GM12878 (cell line): Measurements from ENCODE around the gene S100A2. TPM values are rescaled to one million over a fixed set of nuclear protein-coding genes. Genes with fewer than 3 reads are reported as not detected.
A peak's percentile ranks its signal among the peaks of the same experiment; 100 is the strongest.

ENCODE experiments used
- ATAC-seq: fragments of 200-7000 bp; cut with Tn5 transposase; 3 replicates; pipeline ENCODE4 v1.9.1; 2020; ENCODE audit warnings: mild to moderate bottlenecking, moderate library complexity
- BruUV-seq: library from RNA; stranded (reverse); fragments of 400-500 nt; replicated peaks from 2 replicates; lab custom pipeline; 2021; lab: Mats Ljungman, UMichigan
- CTCF ChIA-PET: fragments of 300-600 bp; sonication (Branson Sonifier 250); formaldehyde crosslinking; extraction: SDS; loops from one replicate; lab custom pipeline; 2021; ENCODE audit warnings: inconsistent platforms; lab: Yijun Ruan, JAX
- POLR2A ChIA-PET: fragments of 350-600 bp; formaldehyde crosslinking; extraction: SDS; loops from one replicate; lab custom pipeline; 2021; ENCODE audit warnings: inconsistent platforms; lab: Charles Lee
- RAD21 ChIA-PET: fragments of 300-600 bp; sonication (Branson Sonifier 250); formaldehyde crosslinking; loops from one replicate; lab custom pipeline; 2023; ENCODE audit warnings: antibody characterized with exemption; ENCODE audit not compliant: unreplicated experiment; lab: Charles Lee
- SMC1A ChIA-PET: fragments of 300-600 bp; sonication (Branson Sonifier 250); formaldehyde crosslinking; loops from one replicate; lab custom pipeline; 2023; ENCODE audit not compliant: unreplicated experiment, uncharacterized antibody; lab: Charles Lee
- DNase-seq: peaks from one replicate; pipeline ENCODE4 v3.0.0-alpha.2; 2011; ENCODE audit warnings: low read depth, low spot score
- FAIRE-seq: peaks from 3 replicates; lab custom pipeline; 2011; peaks lifted over from hg19 to GRCh38; lab: Jason Lieb, UNC
- H2AFZ ChIP-seq: 2 replicates; pipeline ENCODE4 v1.6.0; 2011; ENCODE audit warnings: low read depth, low read length, control low read depth; ENCODE audit not compliant: control insufficient read depth
- H3K27ac ChIP-seq: 2 replicates; pipeline ENCODE4 v1.5.1; 2011; ENCODE audit warnings: control low read depth; ENCODE audit not compliant: control insufficient read depth, insufficient read depth
- H3K27me3 ChIP-seq, 2 experiments: replicated peaks in 1 of 2; 2 replicates each; pipeline versions ENCODE4 v1.6.0 to v1.6.1; 2011; ENCODE audit warnings: low read length in 1 of 2; ENCODE audit not compliant: control insufficient read depth in 2 of 2, insufficient read depth in 2 of 2
- H3K36me3 ChIP-seq, 2 experiments: 2 replicates each; pipeline ENCODE4 v1.5.1; 2011; ENCODE audit warnings: low read length in 1 of 2; ENCODE audit not compliant: control insufficient read depth in 2 of 2, insufficient read depth in 2 of 2
- H3K4me1 ChIP-seq: 2 replicates; pipeline ENCODE4 v1.6.1; 2011; ENCODE audit warnings: mild to moderate bottlenecking, low read length, moderate library complexity, mixed read lengths; ENCODE audit not compliant: control insufficient read depth, insufficient read depth
- H3K4me2 ChIP-seq: 2 replicates; pipeline ENCODE4 v1.6.0; 2011; ENCODE audit warnings: control low read depth; ENCODE audit not compliant: control insufficient read depth, insufficient read depth
- H3K4me3 ChIP-seq: fragments of 200-600 bp; sonication (generic); 2 replicates; pipeline ENCODE4 v1.5.1; 2016
- H3K79me2 ChIP-seq: 2 replicates; pipeline ENCODE4 v1.6.0; 2011; ENCODE audit warnings: low read length; ENCODE audit not compliant: control insufficient read depth, insufficient read depth
- H3K9ac ChIP-seq: 2 replicates; pipeline ENCODE4 v1.8.0; 2011; ENCODE audit warnings: low read length, control low read depth, mixed read lengths; ENCODE audit not compliant: control insufficient read depth, insufficient read depth
- H3K9me3 ChIP-seq: replicated peaks from 3 replicates; pipeline ENCODE4 v1.5.1; 2011; ENCODE audit warnings: mild to moderate bottlenecking, low read length; ENCODE audit not compliant: control insufficient read depth, insufficient read depth
- H4K20me1 ChIP-seq: 2 replicates; pipeline ENCODE4 v1.6.0; 2011; ENCODE audit not compliant: control insufficient read depth, insufficient read depth
- ASH2L ChIP-seq: fragments of 300-600, 200-600 bp; sonication (generic); IDR thresholded peaks from 2 replicates; pipeline ENCODE4 v1.6.1; 2017; ENCODE audit warnings: low read depth, mild to moderate bottlenecking, borderline replicate concordance
- ATF7 ChIP-seq: fragments of 450-650 bp; IDR thresholded peaks from 2 replicates; pipeline ENCODE4 v1.6.1; 2016; ENCODE audit warnings: low read depth, mild to moderate bottlenecking
- BCL3 ChIP-seq: IDR thresholded peaks from 2 replicates; pipeline ENCODE4 v1.6.1; 2011; ENCODE audit warnings: borderline replicate concordance, low read depth, mild to moderate bottlenecking, moderate library complexity, low read length; ENCODE audit not compliant: insufficient read depth, poor library complexity, severe bottlenecking
- CHD1 ChIP-seq: IDR thresholded peaks from 2 replicates; pipeline ENCODE4 v1.6.1; 2012; ENCODE audit warnings: low read depth, low read length, improper control_type of control experiment
- CUX1 ChIP-seq: IDR thresholded peaks from 2 replicates; pipeline ENCODE4 v1.6.1; 2012; ENCODE audit warnings: improper control_type of control experiment, low read depth, low read length; ENCODE audit not compliant: insufficient replicate concordance
- FOS ChIP-seq: IDR thresholded peaks from 3 replicates; pipeline ENCODE4 v1.6.1; 2011; ENCODE audit warnings: borderline replicate concordance; ENCODE audit not compliant: insufficient read length; ENCODE audit errors: extremely low read depth
- JUNB ChIP-seq: IDR thresholded peaks from 2 replicates; pipeline ENCODE4 v1.6.1; 2016; ENCODE audit warnings: antibody characterized with exemption, mild to moderate bottlenecking
- KLF5 ChIP-seq: fragments of 450-650 bp; IDR thresholded peaks from 2 replicates; pipeline ENCODE4 v1.6.1; 2014; ENCODE audit warnings: mild to moderate bottlenecking; ENCODE audit not compliant: partially characterized antibody
- PBX3 ChIP-seq: IDR thresholded peaks from 2 replicates; pipeline ENCODE4 v1.6.1; 2011; ENCODE audit warnings: mild to moderate bottlenecking, low read depth, low read length, moderate library complexity; ENCODE audit not compliant: insufficient replicate concordance
- PKNOX1 ChIP-seq: fragments of 450-650 bp; IDR thresholded peaks from 2 replicates; pipeline ENCODE4 v1.6.1; 2016; ENCODE audit warnings: mild to moderate bottlenecking
- SIX5 ChIP-seq: IDR thresholded peaks from 2 replicates; pipeline ENCODE4 v1.6.1; 2011; ENCODE audit warnings: mild to moderate bottlenecking, low read depth, low read length, moderate library complexity; ENCODE audit not compliant: severe bottlenecking
- TARDBP ChIP-seq: IDR thresholded peaks from 2 replicates; pipeline ENCODE4 v1.6.1; 2016; ENCODE audit warnings: borderline replicate concordance
- WGBS: methylation state at CpG from one replicate; pipeline ENCODE4 v1.1.6; 2016; ENCODE audit warnings: low lambda C conversion rate; ENCODE audit not compliant: insufficient replicate concordance, insufficient coverage; ENCODE audit errors: missing lambda C conversion rate; 5-methylcytosine and 5-hydroxymethylcytosine counted together
- in situ Hi-C: fragments of 300-500 bp; cut with MboI; formaldehyde crosslinking; loops from 9 replicates; pipeline ENCODE4 v1.14.3; 2018; ENCODE audit warnings: mixed read lengths
- intact Hi-C: fragments of 100-400 bp; cut with micrococcal nuclease; formaldehyde crosslinking; loops from one replicate; pipeline ENCODE4 v1.14.2; 2022; ENCODE audit not compliant: unreplicated experiment
- polyA plus RNA-seq, 11 experiments: library from polyadenylated mRNA; depleted of rRNA in 4 of 11; unstranded in 6 of 11; stranded (reverse) in 5 of 11; fragments of >200 nt; fragmentation: Nextera tagmentation in 4 of 11; fragmentation: Illumina TruSeq in 1 of 11; extraction: Ambion mirVana in 4 of 11; extraction: Trizol in 1 of 11; gene quantifications; 1 replicate in 1 of 11; 2 replicates in 10 of 11; pipeline versions ENCODE4 v1.2.1 to v1.2.3, GENCODE V29; 2011 to 2016; ENCODE audit warnings: inconsistent platforms in 2 of 11, missing spikeins in 2 of 11, low read depth in 1 of 11
- total RNA-seq, 4 experiments: library from RNA; depleted of rRNA in 3 of 4; stranded (reverse); fragments of >200 nt in 3 of 4; fragmentation: Illumina TruSeq in 1 of 4; extraction: Trizol in 1 of 4; gene quantifications; 2 replicates each; pipeline versions ENCODE4 v1.2.1 to v1.2.3, GENCODE V29; 2013 to 2021

S100A2 gene
- total and polyA plus RNA-seq, 10 of the 15 experiments (the other 5 are each of a cell fraction or from before 2014, with no cell fraction given) = 0.11 to 1.5 (median 0.59) TPM; not detected in 2

GRCh38 chr1:153608742-153609584 lies 43.3 kb upstream of the S100A2 start:
- no TSS peak for BruUV-seq
- no peak overlapping the region for H3K4me2 ChIP-seq
- H3K79me2 ChIP-seq = no peaks in the 10 kb centered on the region
- POLR2A ChIA-PET = no interaction called here
- no peak overlapping the region for H3K27ac ChIP-seq
- H3K9me3 ChIP-seq = no peaks in the 10 kb centered on the region
- RAD21 ChIA-PET = interaction anchor here (0.6 kb wide), 1 partner anchor 153 kb away, joined by 3 read pairs; no protein-coding TSS in a partner anchor
- FAIRE-seq (no peak), DNase-seq (no peak), ATAC-seq (peak; percentile 66)
- H4K20me1 ChIP-seq = no peaks in the 10 kb centered on the region
- no peaks in the 10 kb centered on the region for H3K4me1 ChIP-seq
- 44% methylated on average over 19 of the region's 19 CpGs for WGBS
- in situ Hi-C loops = no loop called here
- CTCF ChIA-PET = interaction anchor here (2.1 kb wide), 1 partner anchor 41 kb away, joined by 7 read pairs; no protein-coding TSS in a partner anchor
- H3K27me3 ChIP-seq = no peaks in the 10 kb centered on the region
- H2AFZ ChIP-seq = no peak overlapping the region
- no peak overlapping the region for H3K4me3 ChIP-seq
- H3K36me3 ChIP-seq = no peaks in the 10 kb centered on the region
- intact Hi-C loops = no loop called here
- SMC1A ChIA-PET = no interaction called here
- H3K9ac ChIP-seq = no peak overlapping the region
- TF ChIP-seq BCL3 (no peak), KLF5 (no peak), CUX1 (no peak), SIX5 (no peak), PBX3 (peak; percentile 45), PKNOX1 (peak; percentile 77), ASH2L (no peak), CHD1 (no peak), JUNB (no peak), ATF7 (no peak), TARDBP (no peak), FOS (no peak)
